ENCODE measurements around the gene TUBAL3. TPM values are rescaled to one million over a fixed set of nuclear protein-coding genes. Genes with fewer than 3 reads are reported as not detected.

TUBAL3 gene
- total and polyA plus RNA-seq, 2 donors (not counting 1 experiment from before 2014, with no cell fraction given): not detected

GRCh38 chr10:5440206-5440605 is 35.6 kb upstream of the TUBAL3 start:
- Histone ChIP-seq H3K79me2 (ENCODE audit: control insufficient read depth, insufficient read depth, low read length) (no peaks in the 10 kb centered on the region), H3K27me3 (ENCODE audit: control insufficient read depth, insufficient read depth, low read length) (no peaks in the 10 kb centered on the region), H3K9ac (ENCODE audit: insufficient read depth, low read length) (no peak overlapping the region), H4K20me1 (ENCODE audit: control insufficient read depth, extremely low read depth, insufficient read depth, low read length) (no peaks in the 10 kb centered on the region), H3K4me1 (ENCODE audit: control insufficient read depth, extremely low read depth, insufficient read depth, low read length) (no peaks in the 10 kb centered on the region), H3K9me3 (ENCODE audit: control insufficient read depth, insufficient read depth, low read depth, low read length) (no peaks in the 10 kb centered on the region), H3K36me3 (ENCODE audit: control insufficient read depth, insufficient read depth, low read length) (no peaks in the 10 kb centered on the region), H3K4me2 (ENCODE audit: extremely low read depth, insufficient read depth, low read length) (no peak overlapping the region), H3K27ac (ENCODE audit: insufficient read depth, low read length) (no peak overlapping the region), H3K4me3 (replicated peaks in 1 of 4; ENCODE audit: control extremely low read depth in 1 of 4, insufficient read depth in 1 of 4, low read depth in 3 of 4, low read length in 4 of 4) (no peak overlapping the region), H2AFZ (ENCODE audit: low read length) (no peak overlapping the region)
- DNase-seq (ENCODE audit: low read depth in 2 of 2): no peak
- TF ChIP-seq CTCF (conservative IDR thresholded peaks at IDR 0.05 in 1 of 2, IDR thresholded peaks at IDR 0.05 in 1 of 2; ENCODE audit: low read depth in 1 of 2, low read length in 2 of 2): no peak
- no peak for TF ChIP-seq EZH2 (IDR thresholded peaks at IDR 0.05; ENCODE audit: low read length, missing control alignments)

GRCh38 chr10:5435328-5435727 is 30.7 kb upstream of the TUBAL3 start:
- DNase-seq (ENCODE audit: low read depth in 2 of 2): no peak
- H3K36me3 ChIP-seq (ENCODE audit: control insufficient read depth, insufficient read depth, low read length): no peaks in the 10 kb centered on the region
- H3K4me2 ChIP-seq (ENCODE audit: extremely low read depth, insufficient read depth, low read length): no peak overlapping the region
- no peaks in the 10 kb centered on the region for H3K9me3 ChIP-seq (ENCODE audit: control insufficient read depth, insufficient read depth, low read depth, low read length)
- no peak overlapping the region for H3K4me3 ChIP-seq (replicated peaks in 1 of 4; ENCODE audit: control extremely low read depth in 1 of 4, insufficient read depth in 1 of 4, low read depth in 3 of 4, low read length in 4 of 4)
- no peak overlapping the region for H2AFZ ChIP-seq (ENCODE audit: low read length)
- H4K20me1 ChIP-seq (ENCODE audit: control insufficient read depth, extremely low read depth, insufficient read depth, low read length): no peaks in the 10 kb centered on the region
- H3K79me2 ChIP-seq (ENCODE audit: control insufficient read depth, insufficient read depth, low read length): no peaks in the 10 kb centered on the region
- no peak overlapping the region for H3K9ac ChIP-seq (ENCODE audit: insufficient read depth, low read length)
- no peaks in the 10 kb centered on the region for H3K4me1 ChIP-seq (ENCODE audit: control insufficient read depth, extremely low read depth, insufficient read depth, low read length)
- no peak overlapping the region for H3K27ac ChIP-seq (ENCODE audit: insufficient read depth, low read length)
- H3K27me3 ChIP-seq (ENCODE audit: control insufficient read depth, insufficient read depth, low read length): no peaks in the 10 kb centered on the region
- no peak for TF ChIP-seq CTCF (conservative IDR thresholded peaks at IDR 0.05 in 1 of 2, IDR thresholded peaks at IDR 0.05 in 1 of 2; ENCODE audit: low read depth in 1 of 2, low read length in 2 of 2)
- TF ChIP-seq EZH2 (IDR thresholded peaks at IDR 0.05; ENCODE audit: low read length, missing control alignments): no peak

- no peaks in the 10 kb centered on the region for H3K4me1 ChIP-seq (ENCODE audit: control insufficient read depth, extremely low read depth, insufficient read depth, low read length)
- H2AFZ ChIP-seq (ENCODE audit: low read length): peak overlapping the region; percentile 23
- no peaks in the 10 kb centered on the region for H3K36me3 ChIP-seq (ENCODE audit: control insufficient read depth, insufficient read depth, low read length)
- no peaks in the 10 kb centered on the region for H3K27me3 ChIP-seq (ENCODE audit: control insufficient read depth, insufficient read depth, low read length)
- peak overlapping the region; percentile 4 for H3K27ac ChIP-seq (ENCODE audit: insufficient read depth, low read length)
- peak overlapping the region; percentile 7 for H3K4me2 ChIP-seq (ENCODE audit: extremely low read depth, insufficient read depth, low read length)
- no peaks in the 10 kb centered on the region for H3K9me3 ChIP-seq (ENCODE audit: control insufficient read depth, insufficient read depth, low read depth, low read length)
- no peak overlapping the region for H3K9ac ChIP-seq (ENCODE audit: insufficient read depth, low read length)
- no peaks in the 10 kb centered on the region for H3K79me2 ChIP-seq (ENCODE audit: control insufficient read depth, insufficient read depth, low read length)
- peak; percentile 71 to 74 for TF ChIP-seq CTCF (conservative IDR thresholded peaks at IDR 0.05 in 1 of 2, IDR thresholded peaks at IDR 0.05 in 1 of 2; ENCODE audit: low read depth in 1 of 2, low read length in 2 of 2)
- TF ChIP-seq EZH2 (IDR thresholded peaks at IDR 0.05; ENCODE audit: low read length, missing control alignments): no peak
- no peaks in the 10 kb centered on the region for H4K20me1 ChIP-seq (ENCODE audit: control insufficient read depth, extremely low read depth, insufficient read depth, low read length)
- H3K4me3 ChIP-seq (replicated peaks in 1 of 4; ENCODE audit: control extremely low read depth in 1 of 4, insufficient read depth in 1 of 4, low read depth in 3 of 4, low read length in 4 of 4): no peak overlapping the region
- DNase-seq (ENCODE audit: low read depth in 2 of 2): peak; percentile 81 to 82
These were observed 29.6 kb upstream of the TUBAL3 start for GRCh38 chr10:5434017-5434753.

Data from fibroblast of lung (primary cell).